NCI-H2107 treated with DMSO at 0.1 percent for 48 hours (cell line): ENCODE data around the gene ZW10.
"Not testable (repeated sequence)": the region's sequence is repeated elsewhere in the genome, so short reads cannot be mapped to it uniquely, and the experiment has no call there.

Experiments
- DNase-seq: peaks from one replicate; lab custom pipeline; 2025; ENCODE audit not compliant: unreplicated experiment; lab: John Stamatoyannopoulos, UW

The ZW10 gene

GRCh38 chr11:113773416-113774173 lies at the start of gene ZW10:
ZW10 (minus strand) TSS chr11:113773692; CDS start chr11:113773666, 26 bp downstream.
- DNase-seq = peak; percentile 86

- DNase-seq = no peak
These were observed 44.9 kb upstream of the ZW10 start for GRCh38 chr11:113818426-113818825.

- no peak for DNase-seq
These were observed 44.1 kb upstream of the ZW10 start for GRCh38 chr11:113817626-113818025.

GRCh38 chr11:113817162-113817561 lies 43.7 kb upstream of the ZW10 start:
- DNase-seq = no peak

- no peak for DNase-seq
These were observed 40.7 kb upstream of the ZW10 start for GRCh38 chr11:113814181-113814580.

GRCh38 chr11:113808931-113809330 lies 35.4 kb upstream of the ZW10 start:
- DNase-seq = no peak

GRCh38 chr11:113806406-113806805 lies 32.9 kb upstream of the ZW10 start:
- peak; percentile 7 for DNase-seq

GRCh38 chr11:113805640-113806039 lies 32.1 kb upstream of the ZW10 start:
- no peak for DNase-seq

GRCh38 chr11:113802621-113803020 lies 29.1 kb upstream of the ZW10 start:
- no peak for DNase-seq

GRCh38 chr11:113796663-113797259 lies 23.3 kb upstream of the ZW10 start:
- DNase-seq = peak; percentile 45

GRCh38 chr11:113789675-113790320 lies 16.3 kb upstream of the ZW10 start:
- DNase-seq = no peak

GRCh38 chr11:113789016-113789415 lies 15.5 kb upstream of the ZW10 start:
- DNase-seq = not testable (repeated sequence)

GRCh38 chr11:113782134-113782533 lies 8.6 kb upstream of the ZW10 start:
- DNase-seq = no peak

- DNase-seq = no peak
These were observed 8.2 kb upstream of the ZW10 start for GRCh38 chr11:113781682-113782081.

- no peak for DNase-seq
These were observed 6.0 kb upstream of the ZW10 start, which contains the start of gene CLDN25 for GRCh38 chr11:113779496-113779895. CLDN25 (plus strand) TSS chr11:113779796; CDS start chr11:113779796, 0 bp downstream.

GRCh38 chr11:113778111-113778910 lies 4.8 kb upstream of the ZW10 start:
- DNase-seq = peak; percentile 28

- no peak for DNase-seq
These were observed 647 bp upstream of the ZW10 start for GRCh38 chr11:113774174-113774503.

GRCh38 chr11:113773092-113773415 lies 438 bp downstream of the ZW10 start:
- peak; percentile 5 for DNase-seq

- no peak for DNase-seq
These were observed 1.5 kb downstream of the ZW10 start for GRCh38 chr11:113771964-113772363.

GRCh38 chr11:113764527-113765219 lies 8.8 kb downstream of the ZW10 start:
- no peak for DNase-seq

GRCh38 chr11:113763040-113763439 lies 10.5 kb downstream of the ZW10 start:
- DNase-seq = not testable (repeated sequence)
